HK-2 (cell line): ENCODE data around the gene GLIS1.
"Not testable (repeated sequence)": the region's sequence is repeated elsewhere in the genome, so short reads cannot be mapped to it uniquely, and the experiment has no call there.

ENCODE experiments used
- DNase-seq: peaks from one replicate; pipeline ENCODE4 v3.0.0-alpha.2; 2018; ENCODE audit not compliant: unreplicated experiment

Gene GLIS1

GRCh38 chr1:53561503-53562105 lies 177.4 kb downstream of the GLIS1 start:
- DNase-seq: no peak

GRCh38 chr1:53560581-53561502 lies 178.1 kb downstream of the GLIS1 start:
- no peak for DNase-seq

- DNase-seq: no peak
These were observed 178.9 kb downstream of the GLIS1 start for GRCh38 chr1:53559854-53560580.

GRCh38 chr1:53559391-53559815 lies 179.6 kb downstream of the GLIS1 start:
- no peak for DNase-seq

DNA sequence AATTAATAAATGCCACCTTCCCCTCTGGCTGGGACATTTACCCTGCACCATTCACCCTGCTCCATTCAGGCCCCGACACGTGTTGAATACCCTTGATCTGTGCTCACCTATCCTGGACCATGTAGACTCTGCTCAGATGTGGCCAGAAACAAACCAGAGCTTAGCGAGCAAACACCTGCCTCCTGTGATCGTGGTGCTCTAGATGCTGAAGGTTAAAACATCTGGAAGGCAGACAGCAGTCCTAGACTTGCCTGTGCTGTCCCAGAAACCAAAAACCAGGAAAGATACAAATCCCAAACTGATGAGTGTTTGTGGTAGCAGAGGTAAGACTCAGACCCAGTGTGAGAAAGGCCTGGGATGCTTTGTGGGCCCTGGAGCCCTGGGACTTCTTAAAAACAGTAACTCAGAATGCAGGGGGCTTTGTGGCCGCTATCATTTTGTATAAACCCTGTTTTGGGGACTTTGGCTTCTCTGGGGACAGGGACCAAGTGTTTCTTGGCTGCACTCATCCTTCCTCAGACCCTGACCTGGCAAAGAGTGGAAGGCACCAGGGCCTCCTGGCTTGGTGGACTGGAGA lies 180.1 kb downstream of the GLIS1 start:
- no peak for DNase-seq

- no peak for DNase-seq
These were observed 180.9 kb downstream of the GLIS1 start for GRCh38 chr1:53557830-53558738.

DNA sequence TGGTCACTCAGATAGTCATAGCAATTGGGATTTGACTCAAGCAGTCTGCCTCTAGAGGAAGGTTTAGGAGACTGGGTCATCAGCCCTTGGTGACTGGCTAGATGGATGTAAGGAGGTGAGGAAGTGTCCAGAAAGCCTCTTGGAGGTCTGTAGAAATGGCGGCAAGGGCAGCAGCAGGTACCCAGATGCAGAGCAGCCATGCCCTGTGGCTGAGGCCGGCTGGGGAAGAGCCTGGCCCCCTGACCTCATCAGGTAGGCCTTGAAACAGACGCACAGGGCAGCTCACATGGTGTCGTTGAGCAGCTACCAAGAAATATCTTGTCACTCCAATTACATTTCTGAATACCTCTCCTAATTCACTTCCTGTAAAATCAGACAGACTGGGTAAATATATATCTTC lies 181.6 kb downstream of the GLIS1 start:
- DNase-seq: no peak

DNA sequence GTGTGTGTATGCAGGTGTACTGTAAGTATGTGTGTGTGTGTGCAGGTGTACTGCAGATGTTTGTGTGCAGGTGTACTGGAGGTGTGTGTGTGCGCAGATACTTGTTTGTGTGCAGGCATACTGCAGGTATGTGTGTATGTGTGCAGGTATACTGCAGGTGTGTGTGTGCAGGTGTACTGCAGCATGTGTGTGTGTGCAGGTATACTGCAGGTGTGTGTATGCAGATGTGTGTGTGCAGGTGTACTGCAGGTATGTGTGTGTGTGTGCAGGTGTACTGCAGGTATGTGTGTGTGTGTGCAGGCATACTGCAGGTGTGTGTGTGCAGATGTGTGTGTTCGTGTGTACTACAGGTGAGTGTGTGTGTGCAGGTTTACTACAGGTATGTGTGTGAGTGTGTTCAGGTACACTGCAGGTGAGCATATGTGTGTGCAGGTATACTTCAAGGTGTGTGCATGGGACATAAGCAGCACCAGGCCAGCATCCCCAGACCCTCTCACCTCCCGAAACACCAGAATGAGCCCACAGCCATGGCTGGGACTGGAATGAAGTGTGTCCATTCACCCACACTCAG lies 182.2 kb downstream of the GLIS1 start:
- DNase-seq: no peak

DNA sequence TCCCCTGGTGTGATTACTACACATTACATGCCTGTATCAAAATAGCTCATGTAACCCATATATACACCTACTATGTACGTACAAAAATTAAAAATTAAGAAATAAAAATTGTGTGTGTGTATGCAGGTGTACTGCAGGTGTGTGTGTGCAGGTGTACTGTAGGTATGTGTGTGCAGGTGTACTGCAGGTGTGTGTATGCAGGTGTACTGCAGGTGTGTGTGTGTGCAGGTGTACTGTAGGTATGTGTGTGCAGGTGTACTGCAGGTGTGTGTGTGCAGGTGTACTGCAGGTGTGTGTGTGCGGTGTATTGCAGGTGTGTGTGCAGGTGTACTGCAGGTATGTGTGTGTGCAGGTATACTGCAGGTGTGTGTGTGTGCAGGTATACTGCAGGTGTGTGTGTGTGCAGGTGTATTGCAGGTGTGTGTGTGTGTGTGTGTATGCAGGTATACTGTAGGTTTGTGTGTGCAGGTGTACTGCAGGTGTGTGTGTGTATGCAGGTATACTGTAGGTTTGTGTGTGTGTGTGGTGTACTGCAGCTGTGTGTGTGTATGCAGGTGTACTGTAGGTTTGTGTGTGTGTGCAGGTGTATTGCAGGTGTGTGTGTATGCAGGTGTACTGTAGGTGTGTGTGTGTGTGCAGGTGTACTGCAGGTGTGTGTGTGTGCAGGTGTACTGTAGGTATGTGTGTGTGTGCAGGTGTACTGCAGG lies 183.2 kb downstream of the GLIS1 start:
- not testable (repeated sequence) for DNase-seq

GRCh38 chr1:53554592-53555305 lies 184.2 kb downstream of the GLIS1 start:
- no peak for DNase-seq

GRCh38 chr1:53553734-53554509 lies 185.0 kb downstream of the GLIS1 start:
- DNase-seq: no peak

DNA sequence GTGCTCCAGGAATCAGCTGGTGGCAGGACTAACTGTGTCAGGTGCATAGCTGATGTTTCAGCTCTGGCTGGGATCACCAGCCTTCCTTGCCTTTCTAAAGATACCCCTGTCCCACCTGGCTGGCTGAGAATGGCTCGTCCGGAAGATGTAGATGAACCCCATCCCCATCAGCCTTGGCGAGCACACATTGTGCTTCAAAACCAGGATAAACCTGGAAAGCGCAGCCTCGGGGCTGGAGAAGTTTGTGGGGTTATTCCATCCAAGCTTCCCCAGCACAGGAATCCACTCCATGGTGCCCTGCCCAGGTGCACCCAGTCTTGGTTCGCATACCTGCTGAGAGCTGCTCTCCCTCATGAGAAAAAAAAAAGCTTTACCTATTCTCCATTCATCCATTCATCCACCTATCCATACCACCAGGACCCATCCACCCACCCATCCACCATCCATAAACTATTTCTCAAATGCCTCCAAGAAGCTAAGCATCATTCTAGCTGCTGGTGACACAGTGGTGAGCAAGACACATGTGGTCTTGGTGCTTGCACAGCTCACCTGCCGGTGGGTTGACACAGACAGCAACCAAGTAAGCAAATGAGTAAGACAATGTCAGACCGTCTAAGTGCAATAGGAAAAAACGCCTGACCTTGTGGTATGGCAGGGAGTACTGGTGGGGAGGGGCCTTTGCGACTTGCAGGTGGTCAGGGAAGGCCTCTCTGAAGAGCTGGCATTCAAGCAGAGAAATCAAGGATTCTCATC lies 185.8 kb downstream of the GLIS1 start:
- no peak for DNase-seq

DNA sequence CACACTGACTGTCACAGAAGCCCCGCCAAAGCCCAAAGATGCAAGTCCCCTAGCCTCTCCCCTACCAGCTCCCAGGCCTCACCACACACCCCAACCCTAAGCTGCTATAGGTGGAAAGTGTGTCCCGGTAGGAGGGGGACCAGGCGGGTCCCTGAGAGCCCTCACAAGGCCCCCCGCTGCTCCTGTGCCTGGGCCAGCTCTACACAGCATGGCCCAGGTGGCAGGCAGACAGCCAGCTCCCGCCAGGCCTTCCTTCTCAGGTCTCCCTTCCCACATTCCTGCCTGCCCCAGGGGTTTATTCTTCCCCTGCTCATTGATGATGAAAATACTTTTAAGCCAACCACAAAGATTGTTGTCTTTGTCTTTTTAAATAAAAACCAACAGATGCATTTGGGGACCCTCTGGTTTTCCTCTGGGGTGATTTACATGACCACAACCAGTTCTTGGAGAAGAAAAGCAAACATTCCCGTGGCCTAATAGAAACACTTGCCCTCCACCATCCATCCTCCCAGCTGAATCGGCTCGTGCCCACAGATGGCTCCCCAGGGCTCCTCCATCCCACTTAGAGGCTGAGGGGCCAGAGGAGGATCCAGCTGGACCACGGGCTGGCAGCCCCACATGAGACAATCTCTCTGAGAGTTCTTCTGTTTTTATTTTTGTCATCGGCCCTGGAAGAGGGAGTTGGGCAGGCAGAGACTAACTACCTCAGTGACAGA lies 186.7 kb downstream of the GLIS1 start:
- DNase-seq: no peak

DNA sequence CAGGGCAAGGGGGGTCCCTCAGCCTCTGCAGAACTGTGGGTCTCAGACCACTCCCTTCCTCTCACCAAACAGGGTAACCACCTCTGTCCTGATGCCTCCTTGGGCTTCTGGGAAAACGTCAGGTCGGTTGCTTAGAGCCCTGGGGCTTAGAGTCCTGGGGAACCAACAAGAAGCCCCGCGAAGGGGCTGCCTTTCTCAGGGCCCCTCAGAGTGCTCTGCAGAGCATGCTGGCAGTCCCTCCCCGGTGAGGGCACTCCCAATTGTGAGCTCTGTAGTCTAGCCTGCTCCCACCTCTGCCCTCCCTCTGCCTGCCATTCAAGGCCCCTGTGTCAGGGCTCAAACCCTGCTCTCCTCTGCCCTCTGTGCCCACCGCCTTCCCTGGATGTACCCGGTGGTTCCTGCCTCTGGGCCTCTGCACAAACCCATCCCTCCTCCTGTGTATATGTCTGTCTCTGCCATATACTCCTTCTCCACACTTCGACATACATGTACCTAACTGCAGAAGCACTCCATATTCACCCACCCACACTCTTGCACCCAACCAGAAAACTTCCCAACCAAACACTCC lies 187.5 kb downstream of the GLIS1 start:
- DNase-seq: no peak

GRCh38 chr1:53550201-53550741 lies 188.7 kb downstream of the GLIS1 start:
- no peak for DNase-seq

DNA sequence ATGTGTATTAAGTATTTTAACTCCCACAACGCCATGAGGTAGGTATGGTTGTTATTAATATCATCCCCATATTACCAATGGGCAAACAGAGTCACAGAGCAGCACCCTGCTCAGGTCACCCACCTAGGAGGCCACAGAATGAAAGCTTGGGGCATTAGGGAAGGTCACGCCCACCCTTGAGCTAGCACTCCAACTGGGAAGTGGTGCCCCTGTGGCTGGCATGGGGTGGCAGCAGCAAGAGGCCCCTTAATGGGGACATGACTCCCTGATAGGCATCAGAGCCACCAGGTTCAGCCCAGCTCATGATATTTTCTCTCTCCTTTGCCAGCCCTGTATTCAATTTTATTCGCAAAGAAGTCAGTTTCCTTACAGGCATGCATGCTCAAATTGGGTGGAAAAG lies 189.2 kb downstream of the GLIS1 start:
- DNase-seq: no peak

- no peak for DNase-seq
These were observed 189.7 kb downstream of the GLIS1 start for GRCh38 chr1:53549287-53549686.
